GM19240 (cell line): ENCODE data around the gene IFTAP.

Experiments used
- DNase-seq: peaks from one replicate; pipeline ENCODE4 v3.0.0; 2011; ENCODE audit warnings: low spot score; ENCODE audit not compliant: insufficient read length

IFTAP gene

DNA sequence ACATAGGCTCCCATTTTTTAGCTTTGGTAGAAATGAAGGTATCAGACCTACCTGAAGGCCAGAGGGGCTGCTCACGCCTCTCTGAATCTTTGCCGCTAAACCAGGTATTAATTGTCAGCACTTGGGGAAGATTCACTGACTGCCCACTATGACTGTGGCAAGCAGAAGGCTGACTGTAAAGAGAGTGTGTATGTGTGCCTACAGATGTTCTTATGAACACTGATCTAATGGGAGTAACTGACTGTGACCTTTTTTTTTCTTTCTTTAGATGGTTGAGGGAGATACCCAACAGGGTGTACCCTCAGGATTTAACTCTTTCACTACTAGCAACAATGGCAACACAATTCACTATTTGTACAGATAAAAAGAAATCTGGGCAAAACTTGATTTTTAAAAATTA lies 3.7 kb downstream of the IFTAP start, which contains the start of gene RAG2:
Gene RAG2, minus strand, starts transcription at position 186 of the 400 bp plus-strand sequence. CDS start 4,068 bp downstream, outside the sequence.
- no peak for DNase-seq

DNA sequence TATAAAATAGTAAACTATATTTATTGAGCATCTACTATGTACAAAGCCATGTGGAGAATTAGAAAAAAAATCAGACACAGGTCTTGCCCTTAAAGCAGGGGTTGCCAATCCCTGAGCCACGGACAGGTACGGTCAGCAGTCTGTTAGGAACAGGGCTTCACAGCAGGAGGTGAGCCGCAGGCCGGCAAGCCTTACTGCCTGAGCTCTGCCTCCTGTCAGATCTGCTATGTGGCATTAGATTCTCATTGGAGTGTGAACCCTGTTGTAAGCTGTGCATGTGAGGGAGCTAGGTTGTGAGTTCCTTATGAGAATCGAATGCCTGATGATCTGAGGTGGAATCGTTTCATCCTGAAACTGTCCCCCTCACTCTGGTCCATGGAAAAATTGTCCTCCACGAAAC lies 5.9 kb downstream of the IFTAP start:
- no peak for DNase-seq

DNA sequence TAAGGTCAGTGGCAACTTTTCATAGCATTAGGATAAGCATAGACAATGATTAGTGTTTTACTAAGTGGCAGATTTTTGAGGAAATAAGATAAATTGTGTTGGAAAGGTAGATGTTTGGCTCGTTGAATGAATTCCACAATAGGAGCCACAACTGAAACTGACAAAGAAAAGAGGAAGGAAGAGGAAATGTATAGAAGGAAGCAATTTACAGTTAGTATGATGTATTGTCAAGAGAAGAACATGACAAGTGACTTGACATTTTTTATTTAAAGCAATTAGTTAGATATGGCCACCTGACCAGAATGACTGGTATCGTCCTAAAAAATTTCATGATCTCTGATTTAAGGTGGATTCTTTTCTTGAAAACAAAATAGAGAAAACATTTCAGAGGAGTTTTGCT lies 6.9 kb downstream of the IFTAP start:
- no peak for DNase-seq

DNA sequence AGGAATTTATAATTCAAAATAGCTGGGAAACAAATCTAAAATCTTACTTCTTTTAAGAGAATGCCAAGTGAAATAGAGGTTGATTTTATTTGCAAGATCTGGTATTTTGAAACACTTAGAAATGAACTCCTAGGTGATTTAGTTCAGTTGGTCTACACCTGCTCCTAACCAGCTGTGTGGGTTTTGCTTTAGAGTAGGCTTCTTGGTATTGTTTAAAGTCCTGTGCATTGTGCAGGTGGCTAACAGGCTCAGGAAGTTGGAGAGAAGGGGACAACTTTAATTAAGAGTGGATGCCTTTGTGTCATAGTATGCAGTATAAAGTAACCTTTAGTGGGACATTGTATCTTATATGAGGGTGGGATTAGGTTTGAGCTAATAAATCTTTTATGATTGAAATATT lies 7.8 kb downstream of the IFTAP start:
- DNase-seq: no peak

DNA sequence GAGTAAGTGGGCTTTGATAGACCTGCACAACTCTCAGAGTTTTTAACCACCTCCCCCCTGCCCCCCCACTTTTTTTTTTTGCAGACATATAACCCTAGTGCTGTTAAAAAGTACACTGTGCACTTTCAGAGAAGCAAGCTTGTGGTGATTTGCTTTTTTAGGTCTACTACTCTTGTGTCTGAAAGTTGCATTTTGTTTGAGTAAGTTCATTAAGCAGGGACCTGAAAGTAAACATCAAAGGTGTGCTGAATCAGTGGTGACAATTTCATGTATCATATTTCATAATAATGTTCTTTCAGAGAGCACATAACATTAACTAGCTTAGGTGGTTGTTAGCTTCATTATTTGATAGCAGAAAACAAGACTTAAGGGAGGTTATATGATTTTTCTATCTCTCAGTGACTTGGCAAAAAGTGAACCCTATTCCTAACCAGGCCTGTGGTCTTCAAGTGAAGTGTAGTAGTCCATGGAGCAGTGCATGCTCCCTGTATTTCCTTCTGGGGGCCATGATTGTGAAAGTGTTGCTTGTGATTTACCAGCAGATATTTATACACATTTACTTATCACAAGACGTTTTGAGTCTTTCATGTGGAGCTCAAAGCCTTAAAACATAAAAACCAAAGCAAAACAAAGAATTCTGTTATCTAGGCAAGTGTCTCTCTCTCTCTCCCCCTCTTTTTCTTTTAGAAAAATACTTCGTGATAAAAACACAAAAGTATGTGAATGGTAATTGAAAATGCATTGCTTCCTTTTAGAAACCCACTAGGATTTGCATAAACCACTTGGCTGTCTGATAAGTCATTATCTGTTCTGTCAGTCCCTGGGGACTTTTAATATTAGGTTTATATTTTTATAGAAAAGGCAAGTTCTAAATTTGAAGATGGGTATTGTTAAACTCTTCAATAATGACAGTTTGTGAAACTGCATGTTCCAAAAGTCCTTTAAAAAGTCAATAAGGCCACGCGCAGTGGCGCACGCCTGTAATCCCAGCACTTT lies 11.2 kb downstream of the IFTAP start:
- DNase-seq: no peak

DNA sequence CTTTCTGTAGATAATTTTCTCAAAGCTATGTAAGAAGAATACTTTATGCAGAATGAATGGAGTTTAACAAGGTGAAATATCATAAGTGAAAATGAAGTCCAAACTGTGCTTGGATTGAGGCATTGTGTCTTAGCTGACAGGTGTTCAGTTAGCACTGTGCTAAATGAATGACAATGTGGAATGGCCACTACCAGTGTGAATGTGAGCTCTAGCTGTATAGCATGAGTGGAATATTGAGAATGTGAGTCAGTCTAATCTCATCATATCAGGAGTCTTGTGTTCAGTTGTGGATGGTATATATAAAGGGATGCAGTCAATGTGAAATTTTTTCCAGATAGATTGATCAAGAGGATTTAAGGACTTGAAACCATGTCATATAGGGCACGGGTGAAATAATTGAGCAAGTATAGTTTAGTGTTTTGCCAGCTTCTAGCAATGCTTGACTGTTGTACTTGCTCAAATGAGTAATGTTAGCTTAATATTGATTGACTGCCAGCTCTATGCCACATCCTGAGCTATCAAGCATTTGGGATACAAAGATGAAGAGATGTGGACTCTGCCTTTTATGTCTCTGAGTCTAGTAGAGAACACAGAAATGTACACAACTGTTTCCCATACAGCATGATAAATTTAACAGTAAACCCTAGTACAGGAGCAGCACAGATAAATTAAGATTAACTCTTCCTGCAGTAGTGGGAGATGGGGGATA lies 14.3 kb downstream of the IFTAP start:
- no peak for DNase-seq

DNA sequence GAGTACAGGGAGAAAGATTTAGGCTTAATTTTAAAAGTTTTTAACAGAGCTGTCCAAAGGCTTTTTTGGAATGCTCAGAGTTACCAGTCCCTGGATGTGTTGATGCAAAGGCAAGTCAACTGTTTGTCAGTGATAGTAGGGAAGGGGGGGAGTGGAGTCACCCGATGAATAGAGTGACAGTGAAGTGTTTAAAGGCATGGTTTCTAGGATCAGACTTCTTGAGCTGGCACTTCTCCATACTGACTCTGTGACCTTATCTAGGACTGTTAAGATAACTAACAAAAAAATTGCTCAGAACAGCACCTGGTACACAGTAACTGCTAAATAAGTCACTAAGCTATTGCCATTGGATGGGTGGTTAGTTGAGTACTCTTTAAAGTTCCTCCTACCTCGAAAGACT lies 15.1 kb downstream of the IFTAP start:
- no peak for DNase-seq

DNA sequence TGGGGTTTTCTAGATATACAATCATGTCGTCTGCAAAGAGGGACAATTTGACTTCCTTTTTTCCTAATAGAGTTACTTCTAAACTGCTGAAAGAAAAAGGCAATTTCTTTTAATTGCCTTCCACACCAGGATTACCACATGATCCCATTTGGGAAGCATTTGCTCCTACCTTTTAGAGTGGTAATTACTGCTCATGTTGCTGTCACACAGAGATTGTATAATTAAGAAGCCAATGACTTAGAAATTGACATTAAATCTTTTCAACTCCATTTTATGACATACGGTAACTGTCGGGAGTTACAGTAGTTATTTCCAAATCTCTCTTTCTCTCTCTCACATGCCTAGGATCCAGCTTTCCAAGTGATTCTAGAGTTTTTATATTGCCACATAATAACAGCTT lies 21.5 kb downstream of the IFTAP start:
- DNase-seq: no peak

DNA sequence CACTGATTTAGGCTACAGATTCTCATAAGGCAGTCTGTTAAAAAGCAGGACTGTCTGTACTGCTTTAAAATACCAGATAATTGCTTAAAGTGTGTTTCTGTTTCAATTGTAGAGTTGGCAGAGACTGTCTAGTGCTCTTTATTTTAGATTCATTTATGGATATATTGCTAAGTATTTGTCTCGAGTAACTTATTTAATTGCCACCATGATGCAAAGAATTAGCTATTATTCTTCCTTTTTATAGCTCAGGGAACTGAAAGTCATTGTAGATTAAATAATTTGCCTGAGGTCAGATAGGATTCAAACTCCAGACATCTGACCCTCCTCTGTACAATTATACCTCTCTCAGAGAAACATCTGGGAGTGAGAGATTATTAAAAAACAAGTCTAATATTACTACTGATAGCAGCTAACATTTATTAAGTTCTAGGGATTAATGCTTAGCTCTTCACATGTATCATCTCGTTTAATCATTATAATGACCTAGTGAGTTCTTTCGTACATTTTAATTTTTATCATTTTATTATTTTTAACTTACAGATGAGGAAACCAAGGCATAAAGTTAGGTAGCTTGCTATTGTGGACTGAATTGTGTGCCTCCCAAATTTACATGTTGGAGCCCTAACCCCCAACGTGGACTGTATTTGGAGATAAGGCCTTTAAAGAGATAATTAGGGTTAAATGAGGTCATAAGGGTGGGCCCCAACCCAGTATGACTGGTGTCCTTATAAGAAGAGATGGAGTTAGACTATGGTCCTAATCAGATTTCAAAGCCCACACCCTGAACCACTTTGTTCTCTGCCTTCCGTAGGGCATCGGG lies 23.5 kb downstream of the IFTAP start:
- DNase-seq: no peak

DNA sequence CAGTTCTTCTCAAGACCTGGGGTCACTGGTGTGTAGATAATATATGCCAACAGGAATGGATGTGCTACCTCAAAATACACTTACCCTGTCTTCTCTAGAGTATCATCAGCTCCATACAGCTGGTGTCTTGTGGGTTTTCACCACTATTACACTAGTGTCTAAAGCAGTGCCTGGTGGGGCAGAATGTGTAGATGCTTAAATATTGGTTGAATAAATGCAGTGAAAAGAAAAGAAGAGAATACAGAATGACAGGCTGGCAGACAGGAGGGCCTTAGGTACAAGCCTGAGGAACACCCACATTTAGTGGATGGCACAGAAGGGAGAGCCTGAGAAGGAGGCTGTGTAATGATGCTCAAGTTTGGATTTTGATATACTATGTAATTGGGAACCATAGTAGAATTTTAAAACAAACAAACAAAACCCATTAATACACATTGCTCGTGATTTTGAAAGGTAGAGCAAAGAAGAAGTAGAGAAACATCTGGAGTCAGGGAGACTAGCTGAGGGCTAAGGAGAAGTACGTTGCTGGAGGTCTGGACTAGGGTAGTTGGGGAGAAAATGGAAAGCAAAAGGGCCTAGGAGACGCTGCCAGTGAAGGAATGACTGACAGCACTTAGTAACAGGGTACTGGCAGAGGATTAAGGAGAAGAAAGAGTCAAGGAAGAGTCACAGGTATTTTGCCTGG lies 24.2 kb downstream of the IFTAP start:
- DNase-seq: no peak

DNA sequence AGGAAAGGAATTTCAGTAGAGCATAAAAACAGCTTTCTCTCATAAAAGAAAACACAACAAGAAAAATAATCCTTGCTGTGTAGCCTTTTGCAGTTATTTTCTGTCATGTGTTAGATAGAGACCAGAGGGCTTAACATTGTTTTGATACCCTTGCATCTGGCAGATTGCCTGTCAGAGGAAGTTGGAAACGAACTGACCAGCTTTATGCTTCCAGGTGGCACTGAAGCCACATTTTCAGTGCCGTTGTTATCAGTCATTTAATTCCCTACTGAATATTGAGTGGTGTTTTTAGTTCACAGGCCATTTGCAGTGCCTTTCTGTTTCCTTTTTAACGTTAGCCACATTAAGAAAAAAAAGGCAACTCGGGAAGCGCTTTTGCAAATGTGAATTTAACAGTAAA lies 25.2 kb downstream of the IFTAP start:
- DNase-seq: no peak

DNA sequence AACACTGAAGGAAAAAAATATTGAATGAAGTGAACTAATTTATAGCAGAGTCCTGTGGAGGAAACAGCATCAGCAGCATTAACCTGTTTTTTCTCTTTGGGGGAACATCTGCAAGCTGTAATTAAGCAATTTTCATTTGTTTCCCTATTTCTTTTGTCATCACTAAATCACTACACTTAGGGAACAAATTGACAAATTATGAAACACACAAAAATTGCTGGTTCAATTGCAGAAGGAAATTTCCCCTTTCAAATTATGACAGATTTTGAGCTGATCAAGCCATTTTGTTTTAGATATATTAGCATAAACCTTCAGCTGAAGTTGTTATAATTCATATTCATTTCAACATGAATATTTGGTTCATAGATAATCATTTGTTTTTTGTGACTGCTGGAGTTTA lies 25.9 kb downstream of the IFTAP start:
- no peak for DNase-seq

DNA sequence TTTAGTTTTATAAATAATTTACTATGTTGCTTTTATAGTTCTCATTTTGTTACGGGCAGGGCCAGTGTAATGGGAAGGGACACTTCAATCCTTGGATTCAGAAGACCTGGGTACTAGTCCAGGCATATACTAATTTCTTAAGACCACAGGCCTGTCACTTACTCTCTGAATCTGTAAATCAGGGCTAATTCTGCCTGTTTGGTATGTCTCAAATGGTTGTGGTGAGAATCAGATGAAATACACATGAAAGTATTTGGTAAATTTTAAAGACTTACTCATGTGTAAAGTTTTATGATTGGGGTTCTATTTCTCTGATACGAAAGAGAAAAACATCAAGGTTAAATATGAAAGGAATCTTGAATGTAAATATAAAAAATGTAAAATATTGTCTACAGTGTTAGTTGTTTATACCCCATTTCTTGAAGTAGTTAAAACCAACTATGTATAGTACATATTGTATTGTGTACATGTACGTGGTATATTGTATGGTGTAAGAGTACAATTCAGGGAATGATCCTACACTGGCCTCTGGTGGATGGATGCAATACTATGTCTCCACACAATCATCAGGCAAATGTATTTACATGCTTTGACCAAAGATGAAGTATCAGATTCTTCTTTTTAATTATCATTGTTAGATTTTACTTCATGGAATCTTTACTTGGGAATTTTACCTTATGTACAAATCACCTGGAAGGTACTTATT lies 28.3 kb downstream of the IFTAP start:
- DNase-seq: no peak

DNA sequence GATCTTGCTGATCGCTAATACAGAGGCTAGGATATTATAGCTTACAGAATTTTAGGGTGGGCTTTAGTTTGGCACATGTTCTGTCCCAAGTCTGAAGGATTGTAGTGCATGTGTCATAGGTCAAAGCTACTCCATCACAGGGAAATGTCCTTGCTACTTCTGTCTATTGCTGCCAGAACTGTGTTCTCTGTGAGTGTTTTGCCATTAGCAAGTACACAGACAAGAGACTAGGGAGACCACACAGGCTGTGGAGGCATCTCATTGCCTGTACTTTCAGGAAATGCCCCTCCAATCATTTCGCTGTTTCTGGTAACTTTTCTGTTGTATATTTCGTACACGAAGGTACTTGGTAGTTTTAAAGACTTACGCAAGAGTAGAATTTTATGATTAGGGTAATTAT lies 29.2 kb downstream of the IFTAP start:
- no peak for DNase-seq

DNA sequence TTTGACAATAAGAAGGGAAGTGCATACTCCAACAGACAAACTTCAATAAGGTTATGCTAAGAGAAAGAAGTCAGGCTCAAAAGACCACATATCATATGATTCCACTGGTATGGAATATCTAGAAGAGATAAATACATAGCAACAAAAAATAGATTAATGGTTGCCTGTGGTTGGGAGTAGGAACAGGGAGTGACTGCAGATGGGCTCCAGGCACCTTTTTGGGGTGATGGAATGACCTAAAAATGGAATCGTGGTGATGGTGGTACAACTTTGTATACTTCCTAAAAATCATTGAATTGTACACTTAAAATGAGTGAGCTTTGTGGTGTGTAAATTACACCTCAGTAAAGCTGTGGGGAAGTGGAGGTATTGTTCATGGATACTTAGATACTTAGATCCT lies 32.7 kb downstream of the IFTAP start:
- DNase-seq: no peak

DNA sequence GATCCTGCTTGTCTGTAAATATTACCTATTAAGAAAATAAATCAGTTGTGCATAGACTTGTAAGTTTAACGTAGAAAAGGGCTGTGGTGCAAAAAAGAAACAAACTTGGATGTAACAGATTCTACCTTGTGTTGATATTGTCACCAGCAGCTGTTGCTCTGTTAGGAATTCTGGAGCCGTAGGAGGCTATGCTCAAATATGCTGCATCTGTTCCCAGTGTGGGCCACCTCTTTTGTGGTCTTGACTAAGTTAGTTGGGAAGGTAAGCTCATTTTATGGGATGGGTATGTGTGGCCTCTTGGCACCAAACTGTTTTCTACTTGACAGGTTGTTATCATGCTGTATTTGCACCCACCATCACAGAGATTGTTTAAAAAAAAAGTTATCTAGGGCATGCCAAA lies 33.2 kb downstream of the IFTAP start:
- DNase-seq: no peak

DNA sequence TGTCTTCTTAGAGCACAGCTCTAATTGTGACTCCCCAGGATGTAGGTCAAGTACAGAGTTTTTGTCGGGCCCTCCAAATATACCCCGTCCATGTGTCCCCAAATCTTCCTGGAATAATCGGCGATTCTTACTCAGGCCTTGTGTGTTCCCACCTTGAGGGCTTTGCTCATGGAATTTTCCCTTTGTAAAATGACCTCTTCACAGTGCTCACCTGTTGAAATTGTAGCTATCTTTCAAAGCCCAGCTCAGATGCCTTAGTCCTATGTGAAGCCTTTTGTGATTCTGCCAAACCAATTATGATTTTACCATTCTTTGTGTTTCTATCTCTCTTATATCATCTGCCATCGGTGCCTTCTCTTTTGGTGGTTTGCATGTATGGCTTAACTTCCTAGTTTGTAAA lies 33.8 kb downstream of the IFTAP start:
- DNase-seq: no peak

DNA sequence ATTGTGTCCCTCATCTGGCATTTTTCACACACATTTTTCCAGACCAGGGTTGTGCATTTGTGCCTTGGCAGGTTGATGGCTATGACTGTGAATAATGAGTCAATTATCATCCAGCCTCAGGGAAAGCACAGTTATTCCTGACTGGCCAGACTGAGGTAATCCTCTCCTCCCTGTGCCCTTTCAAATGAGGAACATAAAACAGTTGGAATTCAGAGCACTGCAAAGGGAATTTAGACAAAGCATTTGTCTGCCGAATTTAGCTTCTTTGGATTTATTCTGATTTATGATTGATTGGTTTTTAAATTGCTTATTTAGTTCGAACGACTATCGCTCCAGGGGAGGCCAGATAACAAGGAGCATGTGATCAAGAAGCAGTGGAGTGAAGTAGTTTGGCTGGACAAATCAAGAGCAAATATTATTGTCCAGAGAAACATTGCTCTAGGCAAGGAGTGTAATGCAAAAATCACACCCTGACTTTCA lies 34.5 kb downstream of the IFTAP start:
- DNase-seq: no peak

DNA sequence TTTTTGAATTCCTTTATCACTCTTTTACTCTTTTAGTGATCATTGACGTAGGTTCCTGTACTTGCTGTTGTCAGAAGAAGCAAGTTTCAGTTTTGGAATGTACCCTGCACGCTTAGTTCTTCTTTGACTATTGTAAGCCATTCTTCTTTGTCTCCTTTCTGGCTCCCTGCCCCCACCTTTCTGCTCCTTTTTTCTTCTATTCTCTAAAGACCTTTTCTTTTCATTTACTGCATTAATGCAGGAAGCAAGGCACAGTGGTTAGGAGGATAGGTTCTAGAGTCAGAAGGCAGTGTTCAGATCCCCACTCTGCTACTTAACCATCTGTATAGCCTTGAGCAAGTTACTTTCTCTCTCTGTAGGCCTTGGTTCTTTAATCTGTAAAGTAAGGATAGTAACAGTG lies 37.5 kb downstream of the IFTAP start:
- DNase-seq: no peak
